ENCODE measurements around the gene KCNK15. TPM values are rescaled to one million over a fixed set of nuclear protein-coding genes. Genes with fewer than 3 reads are reported as not detected.

The KCNK15 gene
- total and polyA plus RNA-seq, 9 of the 15 experiments (the other 6 are each of a cell fraction or from before 2014, with no cell fraction given) = 0.03 to 0.30 (median 0.17) TPM; not detected in 5

DNA sequence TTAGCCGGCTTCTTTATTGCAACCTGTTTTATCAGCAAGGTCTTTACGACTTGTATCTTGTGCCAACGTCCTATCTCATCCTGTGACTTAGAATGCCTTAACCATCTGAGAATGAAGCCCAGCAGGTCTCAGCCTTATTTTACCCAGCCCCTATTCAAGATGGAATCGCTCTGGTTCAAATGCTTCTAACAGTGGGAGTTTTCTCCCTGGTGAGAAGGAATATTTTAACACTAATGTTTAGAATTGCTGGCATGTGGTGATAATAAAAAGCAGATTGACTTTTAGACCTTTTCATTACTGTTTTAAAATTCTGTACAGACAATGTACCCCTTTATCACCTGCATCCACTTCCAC, 9.9 kb upstream of the KCNK15 start (continued):
- TF ChIP-seq, protein P1, sequence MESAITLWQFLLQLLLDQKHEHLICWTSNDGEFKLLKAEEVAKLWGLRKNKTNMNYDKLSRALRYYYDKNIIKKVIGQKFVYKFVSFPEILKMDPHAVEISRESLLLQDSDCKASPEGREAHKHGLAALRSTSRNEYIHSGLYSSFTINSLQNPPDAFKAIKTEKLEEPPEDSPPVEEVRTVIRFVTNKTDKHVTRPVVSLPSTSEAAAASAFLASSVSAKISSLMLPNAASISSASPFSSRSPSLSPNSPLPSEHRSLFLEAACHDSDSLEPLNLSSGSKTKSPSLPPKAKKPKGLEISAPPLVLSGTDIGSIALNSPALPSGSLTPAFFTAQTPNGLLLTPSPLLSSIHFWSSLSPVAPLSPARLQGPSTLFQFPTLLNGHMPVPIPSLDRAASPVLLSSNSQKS (CRISPR knock-in tag; IDR thresholded peaks at IDR 0.05) = no peak
- no peak for TF ChIP-seq KLF10 (CRISPR knock-in tag; IDR thresholded peaks at IDR 0.05)
- TF ChIP-seq ZNF121 (CRISPR knock-in tag; conservative IDR thresholded peaks at IDR 0.05) = no peak
- no peak for TF ChIP-seq ZNF140 (CRISPR knock-in tag; IDR thresholded peaks at IDR 0.05)
- TF ChIP-seq NFIX (CRISPR knock-in tag; IDR thresholded peaks at IDR 0.05; ENCODE audit: low read depth) = no peak
- peak; percentile 55; the same call in 1 of the 2 replicates for TF ChIP-seq BACH1 (tag; IDR thresholded peaks at IDR 0.05)
- TF ChIP-seq ATF1 (CRISPR knock-in tag; IDR thresholded peaks at IDR 0.05) = no peak
- no peak for TF ChIP-seq ATF1 (tag; IDR thresholded peaks at IDR 0.05)
- no peak for TF ChIP-seq NR2C2 (CRISPR knock-in tag; IDR thresholded peaks at IDR 0.05)
- TF ChIP-seq NR2C2 (tag; IDR thresholded peaks at IDR 0.05) = no peak
- no peak for TF ChIP-seq MAFF (IDR thresholded peaks at IDR 0.05; ENCODE audit: low read length)
- TF ChIP-seq, protein P2, sequence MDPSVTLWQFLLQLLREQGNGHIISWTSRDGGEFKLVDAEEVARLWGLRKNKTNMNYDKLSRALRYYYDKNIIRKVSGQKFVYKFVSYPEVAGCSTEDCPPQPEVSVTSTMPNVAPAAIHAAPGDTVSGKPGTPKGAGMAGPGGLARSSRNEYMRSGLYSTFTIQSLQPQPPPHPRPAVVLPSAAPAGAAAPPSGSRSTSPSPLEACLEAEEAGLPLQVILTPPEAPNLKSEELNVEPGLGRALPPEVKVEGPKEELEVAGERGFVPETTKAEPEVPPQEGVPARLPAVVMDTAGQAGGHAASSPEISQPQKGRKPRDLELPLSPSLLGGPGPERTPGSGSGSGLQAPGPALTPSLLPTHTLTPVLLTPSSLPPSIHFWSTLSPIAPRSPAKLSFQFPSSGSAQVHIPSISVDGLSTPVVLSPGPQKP (CRISPR knock-in tag; IDR thresholded peaks at IDR 0.05) = no peak
- no peak for TF ChIP-seq CAMTA2 (CRISPR knock-in tag; conservative IDR thresholded peaks at IDR 0.05)
- no peak for TF ChIP-seq MTF1 (CRISPR knock-in tag; IDR thresholded peaks at IDR 0.05; ENCODE audit: borderline replicate concordance)
- no peak for TF ChIP-seq TARDBP (IDR thresholded peaks at IDR 0.05)
- TF ChIP-seq NR4A1 (CRISPR knock-in tag; IDR thresholded peaks at IDR 0.05) = no peak
- peak; percentile 83; the same call in 1 of the 2 replicates for TF ChIP-seq NR4A1 (tag; IDR thresholded peaks at IDR 0.05)
- TF ChIP-seq FOSL1 (tag; conservative IDR thresholded peaks at IDR 0.05) = no peak
- no peak for TF ChIP-seq RB1 (IDR thresholded peaks at IDR 0.05; ENCODE audit: low read depth)
- TF ChIP-seq TAF15 (IDR thresholded peaks at IDR 0.05; ENCODE audit: low read depth, low read length) = no peak
- TF ChIP-seq, protein P3, sequence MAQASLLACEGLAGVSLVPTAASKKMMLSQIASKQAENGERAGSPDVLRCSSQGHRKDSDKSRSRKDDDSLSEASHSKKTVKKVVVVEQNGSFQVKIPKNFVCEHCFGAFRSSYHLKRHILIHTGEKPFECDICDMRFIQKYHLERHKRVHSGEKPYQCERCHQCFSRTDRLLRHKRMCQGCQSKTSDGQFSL (CRISPR knock-in tag; IDR thresholded peaks at IDR 0.05) = no peak
- TF ChIP-seq, protein P3 (tag; IDR thresholded peaks at IDR 0.05) = peak in 1 of 2 experiments; percentile 77; a peak in 2 of 4 replicates
- TF ChIP-seq, protein P4, sequence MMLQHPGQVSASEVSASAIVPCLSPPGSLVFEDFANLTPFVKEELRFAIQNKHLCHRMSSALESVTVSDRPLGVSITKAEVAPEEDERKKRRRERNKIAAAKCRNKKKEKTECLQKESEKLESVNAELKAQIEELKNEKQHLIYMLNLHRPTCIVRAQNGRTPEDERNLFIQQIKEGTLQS (IDR thresholded peaks at IDR 0.05) = no peak
- TF ChIP-seq, protein P4 (CRISPR knock-in tag; conservative IDR thresholded peaks at IDR 0.05) = no peak
- TF ChIP-seq ZNF184 (CRISPR knock-in tag; IDR thresholded peaks at IDR 0.05) = no peak
- no peak for TF ChIP-seq KLF13 (tag; IDR thresholded peaks at IDR 0.05; ENCODE audit: borderline replicate concordance, low read depth)
- 0 out of 4 replicates have a peak, but pooled peaks of 1 of the 2 experiments have one; percentile 32 for TF ChIP-seq TEAD1 (CRISPR knock-in tag; IDR thresholded peaks at IDR 0.05)
